T-helper 1 cell treated with Interleukin-12 subunit alpha and Interleukin-12 subunit beta and Interleukin-4 antibody, amounts not matched to agents 30 μg/mL and 1 μg/mL, for 36 hours (primary cell): ENCODE measurements around the gene SSBP3.

Experiments
- H3K27ac Mint-ChIP-seq: one replicate; pipeline ENCODE4 v1.8.0; 2021; ENCODE audit warnings: mild to moderate bottlenecking, mixed read lengths
- H3K27me3 Mint-ChIP-seq: one replicate; pipeline ENCODE4 v1.8.0; 2021; ENCODE audit warnings: low read depth, mixed read lengths
- H3K36me3 Mint-ChIP-seq: one replicate; pipeline ENCODE4 v1.8.0; 2021; ENCODE audit warnings: low read depth, mixed read lengths
- H3K4me1 Mint-ChIP-seq: one replicate; pipeline ENCODE4 v1.8.0; 2021; ENCODE audit warnings: low read depth, mixed read lengths
- H3K4me3 Mint-ChIP-seq: one replicate; pipeline ENCODE4 v1.8.0; 2021; ENCODE audit warnings: mild to moderate bottlenecking, moderate library complexity, mixed read lengths
- H3K9me3 Mint-ChIP-seq: one replicate; pipeline ENCODE4 v1.8.0; 2021; ENCODE audit warnings: mixed read lengths

SSBP3 gene

DNA sequence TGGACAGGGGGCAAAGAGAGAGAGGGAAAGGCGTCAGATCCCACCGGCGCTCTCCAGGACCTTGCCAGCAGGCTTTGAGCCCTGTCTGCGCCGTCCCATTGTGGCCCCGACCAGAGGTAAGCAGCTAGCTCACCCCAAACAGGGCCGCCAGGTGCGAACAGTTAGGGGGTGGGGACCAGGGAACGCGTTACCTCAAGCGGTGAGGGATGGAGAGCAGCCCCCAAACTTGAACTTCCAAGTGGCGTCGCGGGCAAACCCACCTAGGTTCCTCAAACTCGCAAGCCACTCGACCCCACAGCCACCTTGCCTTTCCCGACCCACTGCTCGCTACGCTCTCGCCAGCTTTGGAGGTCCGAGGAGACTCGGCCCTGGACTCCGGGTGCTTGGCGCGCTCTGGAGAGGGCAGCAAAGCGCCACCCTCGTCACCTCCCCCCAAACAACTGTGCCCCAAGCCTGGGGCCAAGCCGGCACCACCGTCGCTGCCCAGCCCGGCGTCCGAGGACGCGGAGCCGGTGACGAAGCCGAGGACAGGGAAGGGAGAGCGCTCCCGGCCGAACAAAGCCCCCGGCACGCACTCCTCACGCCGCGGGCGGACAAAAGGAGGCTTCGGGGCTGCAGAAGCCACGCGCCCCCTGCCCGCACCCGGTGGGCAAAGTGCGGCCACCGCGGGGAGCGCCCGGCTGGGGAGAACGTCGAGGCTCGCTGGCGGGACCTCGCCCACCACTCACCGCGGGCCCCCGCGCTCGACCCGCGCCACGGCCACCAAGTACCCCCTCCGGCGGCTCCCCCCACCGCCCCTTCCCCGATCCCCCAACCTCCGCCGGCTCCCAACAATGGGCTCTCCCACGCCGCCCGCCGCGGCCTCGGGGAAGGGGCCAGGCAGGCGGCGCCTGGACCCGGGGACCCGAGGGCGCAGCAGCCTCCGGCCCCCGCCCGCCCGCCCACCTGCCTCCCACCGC is 976 bp downstream of the SSBP3 start:
- Mint-ChIP-seq H3K27ac (peak overlapping the region; percentile 60), H3K27me3 (no peaks in the 10 kb centered on the region), H3K36me3 (peaks cover 39% of the 10 kb centered on the region), H3K9me3 (no peaks in the 10 kb centered on the region), H3K4me3 (peak overlapping the region; percentile 73), H3K4me1 (peaks cover 70% of the 10 kb centered on the region)

GRCh38 chr1:54404263-54404662 is 1.9 kb downstream of the SSBP3 start:
- Mint-ChIP-seq H3K36me3 (peaks cover 49% of the 10 kb centered on the region), H3K4me1 (peaks cover 70% of the 10 kb centered on the region), H3K9me3 (no peaks in the 10 kb centered on the region), H3K4me3 (peak overlapping the region; percentile 73), H3K27ac (peak overlapping the region; percentile 60), H3K27me3 (no peaks in the 10 kb centered on the region)

GRCh38 chr1:54403808-54404261 is 2.4 kb downstream of the SSBP3 start:
- Mint-ChIP-seq H3K27ac (peak overlapping the region; percentile 60), H3K9me3 (no peaks in the 10 kb centered on the region), H3K4me1 (peaks cover 70% of the 10 kb centered on the region), H3K36me3 (peaks cover 53% of the 10 kb centered on the region), H3K27me3 (no peaks in the 10 kb centered on the region), H3K4me3 (peak overlapping the region; percentile 73)

- H3K36me3 Mint-ChIP-seq, result peaks cover 56% of the 10 kb centered on the region
- no peaks in the 10 kb centered on the region for H3K27me3 Mint-ChIP-seq
- peaks cover 70% of the 10 kb centered on the region for H3K4me1 Mint-ChIP-seq
- peak overlapping the region; percentile 60 for H3K27ac Mint-ChIP-seq
- H3K9me3 Mint-ChIP-seq, result no peaks in the 10 kb centered on the region
- H3K4me3 Mint-ChIP-seq, result peak overlapping the region; percentile 73
These were observed 2.8 kb downstream of the SSBP3 start for GRCh38 chr1:54403405-54403804.

- Mint-ChIP-seq H3K4me3 (peak overlapping the region; percentile 73), H3K27ac (no peak overlapping the region), H3K4me1 (peaks cover 69% of the 10 kb centered on the region), H3K36me3 (peaks cover 61% of the 10 kb centered on the region), H3K9me3 (no peaks in the 10 kb centered on the region), H3K27me3 (no peaks in the 10 kb centered on the region)
These were observed 3.3 kb downstream of the SSBP3 start for GRCh38 chr1:54402896-54403295.

- H3K27ac Mint-ChIP-seq, result no peak overlapping the region
- H3K36me3 Mint-ChIP-seq, result peaks cover 65% of the 10 kb centered on the region
- H3K4me3 Mint-ChIP-seq, result peak overlapping the region; percentile 43
- no peaks in the 10 kb centered on the region for H3K9me3 Mint-ChIP-seq
- H3K27me3 Mint-ChIP-seq, result no peaks in the 10 kb centered on the region
- H3K4me1 Mint-ChIP-seq, result peaks cover 64% of the 10 kb centered on the region
These were observed 4.4 kb downstream of the SSBP3 start for GRCh38 chr1:54401799-54402198.

DNA sequence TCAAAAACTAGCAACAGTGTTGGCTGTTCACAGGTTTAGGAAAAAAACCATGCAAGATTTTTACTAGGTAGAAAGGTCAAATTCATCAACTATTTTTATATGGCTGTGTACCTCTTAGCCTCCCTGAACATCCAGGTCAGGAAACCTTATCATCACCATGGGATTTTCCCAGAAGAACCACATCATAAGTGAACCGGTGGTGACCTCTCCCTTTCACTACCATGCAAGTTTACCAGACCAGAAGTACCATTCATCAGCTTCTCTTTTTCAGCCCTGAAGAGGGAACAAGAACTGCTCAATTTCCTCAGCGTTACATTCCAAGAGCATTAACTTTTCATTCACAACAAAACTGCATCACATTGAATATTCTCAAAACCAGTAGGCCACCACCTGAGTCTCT is 5.9 kb downstream of the SSBP3 start:
- no peak overlapping the region for H3K27ac Mint-ChIP-seq
- H3K4me3 Mint-ChIP-seq, result peak overlapping the region; percentile 33
- H3K27me3 Mint-ChIP-seq, result no peaks in the 10 kb centered on the region
- peaks cover 67% of the 10 kb centered on the region for H3K4me1 Mint-ChIP-seq
- H3K9me3 Mint-ChIP-seq, result no peaks in the 10 kb centered on the region
- H3K36me3 Mint-ChIP-seq, result peaks cover 70% of the 10 kb centered on the region

GRCh38 chr1:54399765-54400164 is 6.4 kb downstream of the SSBP3 start:
- Mint-ChIP-seq H3K4me3 (peak overlapping the region; percentile 23), H3K27ac (no peak overlapping the region), H3K4me1 (peaks cover 69% of the 10 kb centered on the region), H3K27me3 (no peaks in the 10 kb centered on the region), H3K36me3 (peaks cover 70% of the 10 kb centered on the region), H3K9me3 (no peaks in the 10 kb centered on the region)

DNA sequence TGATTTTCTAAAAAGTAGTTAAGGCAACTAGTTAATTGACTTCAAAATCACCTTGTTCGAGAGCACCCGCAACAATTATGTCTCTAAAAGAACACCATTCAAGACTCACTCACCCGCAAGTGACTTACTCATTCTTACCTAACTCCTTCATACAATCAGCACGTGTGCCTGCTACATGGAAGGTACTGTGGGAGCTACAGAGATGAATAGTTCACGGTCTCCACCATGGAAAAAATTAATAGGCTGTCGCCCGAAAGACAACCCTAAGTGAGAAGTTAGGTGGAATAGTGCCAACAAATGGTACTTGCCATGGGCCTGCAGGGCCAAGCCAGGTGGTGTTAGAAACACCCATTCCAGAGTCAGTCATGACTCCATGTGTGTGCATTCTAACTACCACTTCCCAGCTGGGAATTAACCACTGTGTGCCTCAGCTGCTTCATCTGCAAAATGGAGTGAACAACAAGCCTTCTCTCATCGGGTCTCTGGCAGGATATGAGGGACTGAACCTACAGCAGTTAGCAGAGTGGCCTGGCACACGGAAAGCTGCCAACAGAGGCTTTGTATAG is 7.1 kb downstream of the SSBP3 start:
- H3K27me3 Mint-ChIP-seq, result no peaks in the 10 kb centered on the region
- no peak overlapping the region for H3K4me3 Mint-ChIP-seq
- H3K9me3 Mint-ChIP-seq, result no peaks in the 10 kb centered on the region
- H3K4me1 Mint-ChIP-seq, result peaks cover 63% of the 10 kb centered on the region
- no peak overlapping the region for H3K27ac Mint-ChIP-seq
- H3K36me3 Mint-ChIP-seq, result peaks cover 69% of the 10 kb centered on the region

DNA sequence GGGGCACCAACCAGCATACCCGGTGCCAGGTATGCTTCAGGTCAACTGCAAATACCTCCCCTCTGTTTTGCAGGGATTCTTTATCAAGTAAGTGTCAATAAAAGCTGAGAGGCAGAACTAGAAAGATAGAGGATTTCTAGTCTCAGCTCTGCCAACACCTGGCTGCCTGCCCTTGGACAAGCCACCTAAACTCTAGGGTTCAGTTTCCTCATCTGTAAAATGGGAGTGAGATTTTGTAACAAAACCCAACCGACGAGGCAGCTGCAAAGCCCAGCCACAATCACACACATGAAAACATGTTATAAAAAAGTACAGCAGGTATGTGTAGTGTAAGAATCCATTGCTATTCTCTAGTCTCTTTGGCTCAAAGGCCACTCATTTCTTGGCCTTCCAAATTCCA is 8.2 kb downstream of the SSBP3 start:
- Mint-ChIP-seq H3K27me3 (no peaks in the 10 kb centered on the region), H3K36me3 (peaks cover 61% of the 10 kb centered on the region), H3K4me1 (peaks cover 52% of the 10 kb centered on the region), H3K27ac (no peak overlapping the region), H3K9me3 (no peaks in the 10 kb centered on the region), H3K4me3 (no peak overlapping the region)

DNA sequence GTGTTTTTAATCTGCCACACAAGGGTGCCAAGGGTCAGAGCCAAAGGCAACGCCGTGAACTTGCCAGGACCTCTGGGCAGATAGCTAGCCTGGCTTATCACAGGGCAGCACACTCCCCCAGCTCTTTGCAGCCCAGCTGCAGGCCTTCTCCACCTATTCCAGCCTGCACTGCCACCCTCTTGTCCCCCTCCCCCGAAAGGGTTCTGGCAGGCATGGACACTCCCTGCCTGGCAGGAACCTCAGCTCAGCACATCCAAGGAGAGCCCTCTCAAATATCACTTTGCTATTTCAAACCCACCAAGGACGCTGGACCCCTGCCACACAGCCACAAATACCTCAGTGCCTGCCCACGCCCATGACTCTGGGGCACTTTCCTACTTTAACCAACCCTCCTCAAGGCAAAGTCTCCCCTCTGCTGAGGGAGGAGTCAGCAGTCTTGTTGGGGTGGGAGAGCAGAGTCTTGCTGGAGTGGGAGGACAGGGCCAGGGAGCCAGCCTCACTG is 9.1 kb downstream of the SSBP3 start:
- Mint-ChIP-seq H3K27me3 (no peaks in the 10 kb centered on the region), H3K4me1 (peaks cover 44% of the 10 kb centered on the region), H3K27ac (no peak overlapping the region), H3K4me3 (no peak overlapping the region), H3K36me3 (peaks cover 59% of the 10 kb centered on the region), H3K9me3 (no peaks in the 10 kb centered on the region)

DNA sequence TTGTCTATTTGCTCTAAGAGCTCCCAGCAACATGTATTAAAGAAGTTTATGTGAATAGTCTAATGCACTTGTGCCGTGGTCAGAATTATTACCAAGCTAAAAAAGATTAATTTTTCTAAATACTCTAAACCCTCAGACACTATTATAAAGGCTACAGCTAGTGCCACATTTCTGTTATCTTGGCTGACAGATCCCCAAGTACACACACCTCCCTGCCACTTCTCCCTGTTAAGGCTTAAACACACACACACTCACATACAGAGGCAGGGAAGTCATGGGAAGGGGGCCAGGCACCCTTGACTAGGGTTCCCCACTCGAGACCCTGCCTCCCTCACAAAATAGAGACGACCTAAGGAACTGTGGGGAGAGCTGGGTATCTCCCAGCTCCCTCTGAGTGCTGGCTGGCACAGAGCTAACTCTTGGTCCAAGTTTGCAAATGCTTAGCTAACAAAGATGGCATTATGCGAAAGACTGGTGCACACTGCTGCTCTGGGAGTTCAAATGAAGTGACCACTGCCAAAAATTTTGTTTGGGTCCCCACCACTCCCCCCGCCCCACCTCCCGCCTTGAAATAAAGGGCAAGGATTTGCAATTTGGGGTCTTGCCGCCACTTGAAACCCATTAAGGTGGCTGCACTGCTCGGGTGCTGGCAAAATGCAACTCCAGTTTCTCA is 9.8 kb downstream of the SSBP3 start:
- H3K27me3 Mint-ChIP-seq, result no peaks in the 10 kb centered on the region
- no peaks in the 10 kb centered on the region for H3K9me3 Mint-ChIP-seq
- peak overlapping the region; percentile 49 for H3K27ac Mint-ChIP-seq
- H3K36me3 Mint-ChIP-seq, result peaks cover 52% of the 10 kb centered on the region
- H3K4me1 Mint-ChIP-seq, result peaks cover 36% of the 10 kb centered on the region
- H3K4me3 Mint-ChIP-seq, result no peak overlapping the region

DNA sequence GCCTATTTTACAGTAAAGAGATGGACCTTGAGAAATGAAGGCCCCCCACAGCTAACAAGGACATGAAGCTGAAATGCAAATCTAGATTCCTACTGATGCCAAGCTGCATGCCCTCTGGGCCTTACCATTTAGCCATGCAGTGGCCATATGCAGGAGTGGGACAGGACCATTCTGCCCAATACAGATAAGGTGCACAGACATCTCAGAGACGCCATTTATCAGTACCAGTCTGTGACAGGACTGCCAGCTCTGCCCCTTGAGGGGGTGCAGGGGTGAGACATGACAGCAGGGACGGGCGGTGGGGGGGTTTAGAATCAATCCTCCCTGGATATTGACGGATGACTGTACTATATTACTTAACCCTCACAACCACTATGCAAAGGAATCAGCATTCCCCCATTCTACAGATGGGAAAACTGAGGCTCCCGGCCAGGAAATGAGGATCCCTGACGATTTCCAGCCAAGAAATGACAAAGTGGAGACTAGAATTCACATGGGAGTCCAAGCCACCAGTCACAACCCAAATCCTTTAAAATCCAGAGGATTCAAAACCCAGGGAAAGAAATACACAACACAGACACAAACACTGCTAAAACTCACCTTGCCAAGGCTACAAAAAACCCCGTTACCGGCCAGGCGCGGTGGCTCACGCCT is 10.8 kb downstream of the SSBP3 start:
- Mint-ChIP-seq H3K4me3 (no peak overlapping the region), H3K27ac (no peak overlapping the region), H3K9me3 (no peaks in the 10 kb centered on the region), H3K36me3 (peaks cover 48% of the 10 kb centered on the region), H3K4me1 (peaks cover 30% of the 10 kb centered on the region), H3K27me3 (no peaks in the 10 kb centered on the region)

GRCh38 chr1:54394104-54394503 is 12.1 kb downstream of the SSBP3 start:
- H3K27ac Mint-ChIP-seq, result no peak overlapping the region
- peaks cover 41% of the 10 kb centered on the region for H3K36me3 Mint-ChIP-seq
- H3K4me1 Mint-ChIP-seq, result peaks cover 21% of the 10 kb centered on the region
- H3K4me3 Mint-ChIP-seq, result no peak overlapping the region
- H3K9me3 Mint-ChIP-seq, result no peaks in the 10 kb centered on the region
- no peaks in the 10 kb centered on the region for H3K27me3 Mint-ChIP-seq
